Thymus (tissue), 11 donors: ENCODE results near the gene IWS1. TPM values are rescaled to one million over a fixed set of nuclear protein-coding genes. Genes with fewer than 3 reads are reported as not detected.

Experiments
- DNase-seq, 9 donors: peaks; one replicate each; pipeline ENCODE4 v3.0.0-alpha.2; 2013; ENCODE audit warnings: low spot score in 9 of 9, low read depth in 6 of 9, missing footprints in 1 of 9
- H3K27ac ChIP-seq, 2 donors: one replicate each; pipeline ENCODE4 v1.5.1; 2013; ENCODE audit warnings: control low read depth in 1 of 2, low read depth in 1 of 2, low read length in 1 of 2, mild to moderate bottlenecking in 1 of 2, moderate library complexity in 1 of 2
- H3K27me3 ChIP-seq, 2 donors: one replicate each; pipeline ENCODE4 v1.5.1; 2013; ENCODE audit warnings: low read length in 1 of 2; ENCODE audit not compliant: control insufficient read depth in 2 of 2, insufficient read depth in 1 of 2
- H3K36me3 ChIP-seq, 2 donors: one replicate each; pipeline ENCODE4 v1.5.1; 2013; ENCODE audit warnings: low read length in 1 of 2, mild to moderate bottlenecking in 1 of 2, moderate library complexity in 1 of 2; ENCODE audit not compliant: control insufficient read depth in 2 of 2, insufficient read depth in 2 of 2
- H3K4me1 ChIP-seq, 2 donors: one replicate each; pipeline ENCODE4 v1.5.1; 2013; ENCODE audit warnings: low read length in 2 of 2; ENCODE audit not compliant: control insufficient read depth in 2 of 2, insufficient read depth in 2 of 2
- H3K4me3 ChIP-seq, 2 donors: one replicate each; pipeline ENCODE4 v1.5.1; 2013; ENCODE audit warnings: low read length in 2 of 2, control low read depth in 1 of 2, mild to moderate bottlenecking in 1 of 2
- H3K9me3 ChIP-seq, 2 donors: one replicate each; pipeline ENCODE4 v1.5.1; 2013; ENCODE audit warnings: low read length in 1 of 2, mild to moderate bottlenecking in 1 of 2; ENCODE audit not compliant: control insufficient read depth in 2 of 2, insufficient read depth in 1 of 2
- WGBS: extraction: QIAGEN DNeasy Blood & Tissue Kit; methylation state at CpG from one replicate; pipeline ENCODE4 v1.1.7; 2013; 5-methylcytosine and 5-hydroxymethylcytosine counted together
- polyA plus RNA-seq: library from polyadenylated mRNA; stranded (reverse); fragments of 200-250 nt; gene quantifications from one replicate; pipeline ENCODE4 v1.2.3, GENCODE V29; 2013
- total RNA-seq: library from RNA; stranded (reverse); fragments of 120-200 nt; gene quantifications from one replicate; pipeline ENCODE4 v1.2.4, GENCODE V29; 2013
- donor health status: healthy.

IWS1 gene
- total and polyA plus RNA-seq, 2 donors = 33.5 to 47.6 TPM

GRCh38 chr2:127570282-127571250 is 44.3 kb upstream of the IWS1 start:
- DNase-seq = no peak
- Histone ChIP-seq H3K27me3 (no peaks in the 10 kb centered on the region), H3K4me1 (peaks cover 0 to 8% of the 10 kb centered on the region in 2 donors), H3K27ac (no peak overlapping the region), H3K4me3 (no peak overlapping the region), H3K9me3 (no peaks in the 10 kb centered on the region), H3K36me3 (no peaks in the 10 kb centered on the region)
- WGBS = 93% methylated on average over 18 of the region's 18 CpGs

- H3K9me3 ChIP-seq = no peaks in the 10 kb centered on the region
- no peak overlapping the region for H3K4me3 ChIP-seq
- H3K27me3 ChIP-seq = no peaks in the 10 kb centered on the region
- 91% methylated on average over 6 of the region's 6 CpGs for WGBS
- DNase-seq = no peak
- peaks cover 0 to 2% of the 10 kb centered on the region in 2 donors for H3K4me1 ChIP-seq
- H3K27ac ChIP-seq = no peak overlapping the region
- H3K36me3 ChIP-seq = no peaks in the 10 kb centered on the region
These were observed 43.4 kb upstream of the IWS1 start for GRCh38 chr2:127569666-127570065.

GRCh38 chr2:127568128-127568527 is 41.8 kb upstream of the IWS1 start:
- H3K27me3 ChIP-seq = no peaks in the 10 kb centered on the region
- no peaks in the 10 kb centered on the region for H3K4me1 ChIP-seq
- H3K4me3 ChIP-seq = no peak overlapping the region
- no peak overlapping the region for H3K27ac ChIP-seq
- 94% methylated on average over 6 of the region's 6 CpGs for WGBS
- no peaks in the 10 kb centered on the region for H3K9me3 ChIP-seq
- no peak for DNase-seq
- no peaks in the 10 kb centered on the region for H3K36me3 ChIP-seq

GRCh38 chr2:127567351-127567854 is 41.1 kb upstream of the IWS1 start:
- DNase-seq = no peak
- Histone ChIP-seq H3K4me1 (no peaks in the 10 kb centered on the region), H3K27ac (no peak overlapping the region), H3K36me3 (no peaks in the 10 kb centered on the region), H3K4me3 (no peak overlapping the region), H3K9me3 (no peaks in the 10 kb centered on the region), H3K27me3 (no peaks in the 10 kb centered on the region)
- WGBS = 94% methylated on average over 5 of the region's 5 CpGs

GRCh38 chr2:127566576-127566975 is 40.3 kb upstream of the IWS1 start:
- 94% methylated on average over 10 of the region's 10 CpGs for WGBS
- no peak overlapping the region for H3K4me3 ChIP-seq
- DNase-seq = no peak
- no peaks in the 10 kb centered on the region for H3K27me3 ChIP-seq
- H3K27ac ChIP-seq = no peak overlapping the region
- no peaks in the 10 kb centered on the region for H3K4me1 ChIP-seq
- no peaks in the 10 kb centered on the region for H3K9me3 ChIP-seq
- no peaks in the 10 kb centered on the region for H3K36me3 ChIP-seq

- no peak overlapping the region for H3K27ac ChIP-seq
- no peaks in the 10 kb centered on the region for H3K4me1 ChIP-seq
- no peaks in the 10 kb centered on the region for H3K36me3 ChIP-seq
- DNase-seq = no peak
- H3K9me3 ChIP-seq = no peaks in the 10 kb centered on the region
- H3K4me3 ChIP-seq = no peak overlapping the region
- H3K27me3 ChIP-seq = no peaks in the 10 kb centered on the region
- WGBS = 98% methylated on average over 5 of the region's 5 CpGs
These were observed 39.8 kb upstream of the IWS1 start for GRCh38 chr2:127566139-127566417.

GRCh38 chr2:127565261-127566138 is 39.2 kb upstream of the IWS1 start:
- H3K9me3 ChIP-seq = no peaks in the 10 kb centered on the region
- no peaks in the 10 kb centered on the region for H3K27me3 ChIP-seq
- 95% methylated on average over 12 of the region's 12 CpGs for WGBS
- no peak for DNase-seq
- H3K27ac ChIP-seq = no peak overlapping the region
- no peaks in the 10 kb centered on the region for H3K4me1 ChIP-seq
- H3K4me3 ChIP-seq = no peak overlapping the region
- H3K36me3 ChIP-seq = no peaks in the 10 kb centered on the region

GRCh38 chr2:127564429-127565260 is 38.4 kb upstream of the IWS1 start:
- Histone ChIP-seq H3K27ac (no peak overlapping the region), H3K36me3 (no peaks in the 10 kb centered on the region), H3K9me3 (no peaks in the 10 kb centered on the region), H3K4me3 (no peak overlapping the region), H3K27me3 (no peaks in the 10 kb centered on the region), H3K4me1 (no peaks in the 10 kb centered on the region)
- DNase-seq = no peak
- WGBS = 92% methylated on average over 11 of the region's 11 CpGs
